GM21367 (cell line): ENCODE results near the gene MYOG.

ENCODE experiments used
- ATAC-seq: cut with Tn5 transposase; IDR thresholded peaks from one replicate; pipeline ENCODE4 v1.9.1; 2021; ENCODE audit not compliant: unreplicated experiment

MYOG gene

GRCh38 chr1:203048555-203049051 is 37.2 kb downstream of the MYOG start:
- no peak for ATAC-seq

GRCh38 chr1:203048086-203048485 is 37.7 kb downstream of the MYOG start:
- no peak for ATAC-seq

- ATAC-seq, result no peak
These were observed 38.7 kb downstream of the MYOG start for GRCh38 chr1:203046984-203047630.

- no peak for ATAC-seq
These were observed 39.8 kb downstream of the MYOG start for GRCh38 chr1:203045821-203046594.

- no peak for ATAC-seq
These were observed 40.5 kb downstream of the MYOG start for GRCh38 chr1:203045336-203045735.

- no peak for ATAC-seq
These were observed 41.1 kb downstream of the MYOG start for GRCh38 chr1:203044546-203045250.

- ATAC-seq, result no peak
These were observed 41.8 kb downstream of the MYOG start for GRCh38 chr1:203043830-203044545.

GRCh38 chr1:203041351-203041932 is 44.4 kb downstream of the MYOG start:
- no peak for ATAC-seq

GRCh38 chr1:203040513-203041275 is 45.1 kb downstream of the MYOG start:
- ATAC-seq, result no peak

GRCh38 chr1:203039609-203040512 is 46.0 kb downstream of the MYOG start:
- no peak for ATAC-seq

- ATAC-seq, result no peak
These were observed 46.8 kb downstream of the MYOG start for GRCh38 chr1:203038891-203039608.

- ATAC-seq, result no peak
These were observed 47.5 kb downstream of the MYOG start for GRCh38 chr1:203038217-203038741.

- ATAC-seq, result no peak
These were observed 48.2 kb downstream of the MYOG start for GRCh38 chr1:203037509-203038190.

- ATAC-seq, result no peak
These were observed 49.3 kb downstream of the MYOG start for GRCh38 chr1:203036537-203036936.

- no peak for ATAC-seq
These were observed 49.7 kb downstream of the MYOG start for GRCh38 chr1:203036135-203036534.

GRCh38 chr1:203035111-203036000 is 50.5 kb downstream of the MYOG start:
- no peak for ATAC-seq
